Common myeloid progenitor, CD34-positive (primary cell): ENCODE data around the gene IL3.

Experiments used
- CTCF ChIA-PET: fragments of 350-600 bp; sonication (Branson Sonifier 250); formaldehyde crosslinking; loops from one replicate; lab custom pipeline; 2021; ENCODE audit warnings: antibody characterized with exemption; lab: Charles Lee
- POLR2A ChIA-PET: fragments of 350-600 bp; sonication (Branson Sonifier 250); formaldehyde crosslinking; loops from one replicate; lab custom pipeline; 2021; ENCODE audit warnings: antibody characterized with exemption; lab: Charles Lee
- DNase-seq, 3 donors: peaks; one replicate each; pipeline versions ENCODE4 v3.0.0 to v3.0.0-alpha.2; 2013
- H3K27ac ChIP-seq, 2 experiments: 1 replicate in 1 of 2; 2 replicates in 1 of 2; pipeline ENCODE4 v1.7.0; 2013; ENCODE audit warnings: inconsistent platforms in 2 of 2, low read length in 2 of 2, mild to moderate bottlenecking in 2 of 2, low read depth in 1 of 2, moderate library complexity in 1 of 2; ENCODE audit not compliant: severe bottlenecking in 2 of 2, insufficient read depth in 1 of 2, poor library complexity in 1 of 2
- H3K27me3 ChIP-seq, 5 experiments: replicated peaks in 2 of 5; 1 replicate in 3 of 5; 2 replicates in 2 of 5; pipeline versions ENCODE4 v1.6.1 to v1.7.0; 2013; ENCODE audit warnings: low read length in 4 of 5, mild to moderate bottlenecking in 2 of 5, moderate library complexity in 2 of 5, inconsistent platforms in 1 of 5; ENCODE audit not compliant: insufficient read depth in 5 of 5, control insufficient read depth in 4 of 5
- H3K36me3 ChIP-seq, 4 experiments: 1 replicate in 2 of 4; 2 replicates in 2 of 4; pipeline versions ENCODE4 v1.6.1 to v1.7.0; 2013; ENCODE audit warnings: low read length in 3 of 4, control low read depth in 1 of 4, mild to moderate bottlenecking in 1 of 4; ENCODE audit not compliant: control insufficient read depth in 4 of 4, insufficient read depth in 4 of 4
- H3K4me1 ChIP-seq, 4 experiments: 1 replicate in 3 of 4; 2 replicates in 1 of 4; pipeline versions ENCODE4 v1.6.1 to v1.7.1; 2013; ENCODE audit warnings: low read length in 3 of 4, mild to moderate bottlenecking in 3 of 4, control low read depth in 1 of 4, inconsistent platforms in 1 of 4, moderate library complexity in 1 of 4; ENCODE audit not compliant: control insufficient read depth in 4 of 4, insufficient read depth in 4 of 4; ENCODE audit errors: control extremely low read depth in 1 of 4
- H3K4me3 ChIP-seq, 7 experiments: 1 replicate in 4 of 7; 2 replicates in 3 of 7; pipeline versions ENCODE4 v1.5.1 to v1.7.0; 2013; ENCODE audit warnings: mild to moderate bottlenecking in 7 of 7, low read length in 6 of 7, moderate library complexity in 6 of 7, inconsistent platforms in 2 of 7, low read depth in 2 of 7, control low read depth in 1 of 7; ENCODE audit not compliant: insufficient read depth in 4 of 7, control insufficient read depth in 1 of 7; ENCODE audit errors: extremely low read depth in 1 of 7
- H3K9me3 ChIP-seq, 5 experiments: 1 replicate in 4 of 5; 2 replicates in 1 of 5; pipeline versions ENCODE4 v1.6.1 to v1.7.1; 2013; ENCODE audit warnings: low read length in 4 of 5, mild to moderate bottlenecking in 2 of 5, inconsistent platforms in 1 of 5, low read depth in 1 of 5, moderate library complexity in 1 of 5; ENCODE audit not compliant: control insufficient read depth in 4 of 5, insufficient read depth in 2 of 5; ENCODE audit errors: control extremely low read depth in 1 of 5
- WGBS: methylation state at CpG from one replicate; pipeline ENCODE4 v1.1.5; 2013; ENCODE audit not compliant: insufficient coverage; 5-methylcytosine and 5-hydroxymethylcytosine counted together

IL3 gene

DNA sequence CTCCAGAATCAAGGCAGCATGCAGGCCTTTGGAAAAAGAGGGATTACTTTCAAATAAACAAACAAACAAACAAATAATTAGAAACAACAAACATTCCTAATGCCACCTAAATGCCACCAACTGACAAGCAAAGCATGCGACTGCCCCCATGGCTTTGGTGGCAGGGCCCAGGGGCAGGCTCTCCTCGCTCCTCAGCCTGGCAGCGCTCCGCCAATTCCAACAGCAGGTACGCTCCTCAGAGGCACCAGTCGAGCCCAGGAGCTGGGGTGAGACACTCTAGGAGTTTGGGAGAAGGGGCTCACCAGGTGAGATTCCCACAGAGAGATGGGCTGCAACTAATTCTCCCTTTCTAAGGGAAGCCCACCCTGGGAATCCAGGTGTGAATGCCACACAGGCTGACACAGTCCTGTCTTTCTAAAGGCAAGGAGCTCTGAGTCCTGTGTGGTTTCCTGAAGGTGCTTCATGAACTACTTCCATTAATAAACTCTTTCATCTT, 41.0 kb downstream of the IL3 start:
- CTCF ChIA-PET, result interaction anchor here (1.4 to 1.8 kb wide), 5 partner anchors 9 to 36 kb away, joined by 3 to 6 read pairs (median 4); partner anchors contain the start of gene CSF2
- Histone ChIP-seq H3K4me1 (peaks cover 17 to 70% (median 48%) of the 10 kb centered on the region in 4 experiments), H3K36me3 (no peaks in the 10 kb centered on the region), H3K4me3 (no peak overlapping the region), H3K27ac (no peak overlapping the region), H3K9me3 (no peaks in the 10 kb centered on the region), H3K27me3 (peaks cover 0 to 11% (median 0%) of the 10 kb centered on the region in 5 experiments)
- no peak for DNase-seq
- 93% methylated on average over 3 of the region's 6 CpGs for WGBS
- POLR2A ChIA-PET, result no interaction called here

DNA sequence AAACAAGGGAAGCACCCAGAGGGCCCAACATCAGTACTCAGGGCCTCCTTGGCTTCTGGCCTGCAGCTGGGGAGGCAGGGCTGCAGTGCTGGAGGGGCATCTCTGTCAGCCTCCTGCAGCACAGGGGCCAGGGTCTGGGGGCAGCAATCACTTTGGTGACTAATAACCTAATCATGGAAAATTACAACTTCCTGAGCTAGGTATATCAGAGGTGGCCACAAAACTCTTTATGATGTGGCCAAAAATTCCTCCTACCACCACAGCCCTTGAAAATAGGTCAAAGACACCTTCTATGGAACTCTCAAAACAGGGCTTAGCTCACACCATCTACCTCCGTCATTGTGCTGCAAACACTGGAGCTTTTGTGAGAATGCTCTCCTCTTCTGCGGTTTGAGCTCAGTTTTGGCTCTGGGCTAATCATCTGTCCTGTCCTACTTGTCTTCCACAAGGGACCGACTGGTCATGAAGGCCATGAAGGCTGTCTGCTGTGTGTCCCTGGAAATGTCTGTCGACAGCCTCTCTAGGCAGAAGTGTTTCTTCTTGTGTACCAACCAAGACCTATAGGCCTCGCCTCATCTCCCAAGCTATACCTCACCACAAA, 41.7 kb downstream of the IL3 start:
- POLR2A ChIA-PET, result no interaction called here
- Histone ChIP-seq H3K27me3 (peaks cover 0 to 11% (median 0%) of the 10 kb centered on the region in 5 experiments), H3K9me3 (no peaks in the 10 kb centered on the region), H3K36me3 (no peaks in the 10 kb centered on the region), H3K4me1 (peaks cover 17 to 69% (median 48%) of the 10 kb centered on the region in 4 experiments), H3K27ac (no peak overlapping the region), H3K4me3 (no peak overlapping the region)
- CTCF ChIA-PET, result interaction anchor here (0.5 to 2.6 kb wide), 11 partner anchors 8 to 77 kb away, joined by 3 to 8 read pairs (median 4); partner anchors contain the start of gene CSF2
- peak in 2 of 3 donors; percentile 47 to 50 for DNase-seq
- WGBS, result 81% methylated on average over 3 of the region's 5 CpGs

DNA sequence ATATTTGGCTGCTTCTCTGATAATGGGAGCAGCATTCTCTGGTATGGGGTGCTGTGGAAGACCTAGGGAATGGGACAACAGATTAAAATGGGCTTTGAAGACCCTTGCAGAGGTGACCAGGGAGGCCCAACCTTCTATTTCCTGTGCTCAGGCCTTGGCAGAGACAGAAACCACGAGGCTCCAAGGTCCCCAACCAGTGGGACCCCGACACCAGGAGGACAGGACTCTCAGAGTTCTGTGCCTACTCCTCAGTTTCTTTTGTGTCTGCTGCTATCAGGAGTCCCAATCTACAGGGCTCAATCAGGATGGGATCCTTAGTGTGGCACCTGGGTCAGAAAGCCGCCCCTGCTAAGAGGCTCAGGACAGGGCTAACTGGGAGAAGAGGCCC, 42.5 kb downstream of the IL3 start:
- H3K27ac ChIP-seq, result no peak overlapping the region
- POLR2A ChIA-PET, result interaction anchor here (1.0 kb wide), 1 partner anchor 18 kb away, joined by 7 read pairs; no protein-coding TSS in a partner anchor
- peak overlapping the region in 1 of 7 experiments; percentile 41 for H3K4me3 ChIP-seq
- CTCF ChIA-PET, result interaction anchor here (1.0 to 2.6 kb wide), 7 partner anchors 8 to 38 kb away, joined by 3 to 8 read pairs (median 6); no protein-coding TSS in a partner anchor
- DNase-seq, result no peak
- WGBS, result 50% methylated on average over 3 of the region's 3 CpGs
- peaks cover 17 to 63% (median 42%) of the 10 kb centered on the region in 4 experiments for H3K4me1 ChIP-seq
- H3K36me3 ChIP-seq, result no peaks in the 10 kb centered on the region
- peaks cover 0 to 2% (median 0%) of the 10 kb centered on the region in 5 experiments for H3K9me3 ChIP-seq
- H3K27me3 ChIP-seq, result peaks cover 0 to 11% (median 0%) of the 10 kb centered on the region in 5 experiments

DNA sequence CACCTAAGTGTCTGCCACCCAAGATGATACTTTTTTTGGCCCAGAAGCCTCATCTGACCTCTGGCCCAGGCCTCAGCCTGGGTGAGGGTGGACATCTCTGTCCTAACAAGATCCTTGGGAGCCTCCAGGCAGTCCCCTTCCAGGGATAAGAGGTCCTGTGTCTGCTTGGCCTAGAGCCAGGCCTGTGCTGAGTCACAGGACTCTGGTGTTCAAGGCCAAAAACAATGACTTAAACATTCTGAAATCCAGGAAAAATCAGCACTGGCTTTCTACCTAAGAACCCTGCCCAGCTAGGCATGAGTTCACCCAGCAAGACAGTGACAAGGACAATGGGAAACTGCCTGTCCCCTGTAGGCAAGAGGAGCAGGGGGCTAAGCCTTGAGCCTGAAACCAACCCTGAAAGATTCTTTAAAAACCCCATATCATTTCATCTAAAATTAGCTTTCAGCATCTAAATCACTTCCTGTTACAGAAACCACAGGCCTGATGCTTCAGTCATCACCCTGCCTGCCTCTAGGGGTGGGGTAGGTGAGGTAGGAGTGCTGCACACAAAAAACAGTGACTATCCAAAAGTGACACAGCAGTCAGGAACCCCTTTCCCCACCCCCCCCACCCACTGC, 43.0 kb downstream of the IL3 start:
- ChIA-PET CTCF (interaction anchor here (0.9 to 2.6 kb wide), 6 partner anchors 9 to 32 kb away, joined by 3 to 8 read pairs (median 6); no protein-coding TSS in a partner anchor), POLR2A (interaction anchor here (1.0 kb wide), 1 partner anchor 19 kb away, joined by 7 read pairs; no protein-coding TSS in a partner anchor)
- Histone ChIP-seq H3K27ac (no peak overlapping the region), H3K9me3 (peaks cover 0 to 2% (median 0%) of the 10 kb centered on the region in 5 experiments), H3K36me3 (no peaks in the 10 kb centered on the region), H3K27me3 (peaks cover 0 to 11% (median 0%) of the 10 kb centered on the region in 5 experiments), H3K4me3 (peak overlapping the region in 2 of 7 experiments; percentile 32 to 41), H3K4me1 (peaks cover 17 to 58% (median 40%) of the 10 kb centered on the region in 4 experiments)
- peak; percentile 83 to 96 (median 95) for DNase-seq

DNA sequence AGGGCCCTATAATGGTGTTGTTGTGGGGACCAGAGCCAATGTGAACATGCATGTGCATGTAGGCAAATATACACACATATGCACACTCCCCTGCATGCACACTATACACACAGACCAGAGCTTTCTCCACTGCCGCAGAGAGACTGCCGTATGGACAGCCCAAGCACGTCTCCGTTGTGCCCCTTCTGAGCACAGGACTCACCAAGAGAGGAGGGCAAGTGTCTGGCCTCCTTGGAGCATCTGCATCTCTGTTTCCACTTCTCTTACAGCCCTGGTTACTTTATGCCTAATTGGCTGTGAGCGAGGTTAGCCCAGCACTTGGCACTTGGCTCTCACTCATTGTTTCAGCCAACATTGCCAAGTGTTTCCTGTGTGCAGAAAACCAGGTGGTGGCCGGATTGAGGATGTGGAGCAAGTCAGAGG, 43.5 kb downstream of the IL3 start:
- peaks cover 0 to 2% (median 0%) of the 10 kb centered on the region in 5 experiments for H3K9me3 ChIP-seq
- peak overlapping the region in 1 of 7 experiments; percentile 39 for H3K4me3 ChIP-seq
- H3K27ac ChIP-seq, result no peak overlapping the region
- 33% methylated on average over 5 of the region's 6 CpGs for WGBS
- H3K36me3 ChIP-seq, result no peaks in the 10 kb centered on the region
- CTCF ChIA-PET, result interaction anchor here (0.9 to 2.6 kb wide), 4 partner anchors 9 to 13 kb away, joined by 3 to 8 read pairs (median 4); no protein-coding TSS in a partner anchor
- H3K27me3 ChIP-seq, result peaks cover 0 to 11% (median 0%) of the 10 kb centered on the region in 5 experiments
- H3K4me1 ChIP-seq, result peaks cover 17 to 58% (median 40%) of the 10 kb centered on the region in 4 experiments
- peak in 1 of 3 donors; percentile 30 for DNase-seq
- POLR2A ChIA-PET, result interaction anchor here (1.0 kb wide), 1 partner anchor 20 kb away, joined by 7 read pairs; no protein-coding TSS in a partner anchor

DNA sequence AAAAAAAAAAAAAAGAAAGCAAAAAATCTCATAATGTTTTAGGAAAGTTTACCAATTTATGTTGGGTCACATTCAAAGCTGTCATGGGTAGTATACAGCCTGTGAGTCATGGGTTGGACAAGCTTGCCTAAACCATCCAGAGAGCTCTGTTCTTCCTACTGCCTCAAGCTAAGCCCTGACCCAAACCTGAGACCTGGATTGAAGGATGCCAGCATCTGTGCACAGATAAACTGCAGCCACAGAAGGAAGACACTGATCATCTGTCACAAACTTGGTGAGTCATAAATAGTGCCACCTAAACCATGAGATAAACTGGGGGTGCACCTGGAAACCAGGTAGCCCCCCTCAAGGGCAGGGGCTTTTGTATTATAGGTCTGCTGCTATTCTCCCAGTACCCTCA, 44.1 kb downstream of the IL3 start:
- DNase-seq, result peak in 2 of 3 donors; percentile 53 to 64
- H3K36me3 ChIP-seq, result no peaks in the 10 kb centered on the region
- CTCF ChIA-PET, result interaction anchor here (1.0 to 2.6 kb wide), 5 partner anchors 10 to 42 kb away, joined by 3 to 8 read pairs (median 5); no protein-coding TSS in a partner anchor
- no peak overlapping the region for H3K27ac ChIP-seq
- peaks cover 0 to 11% (median 0%) of the 10 kb centered on the region in 5 experiments for H3K27me3 ChIP-seq
- POLR2A ChIA-PET, result no interaction called here
- H3K9me3 ChIP-seq, result peaks cover 0 to 2% (median 0%) of the 10 kb centered on the region in 5 experiments
- H3K4me1 ChIP-seq, result peaks cover 14 to 52% (median 40%) of the 10 kb centered on the region in 4 experiments
- H3K4me3 ChIP-seq, result no peak overlapping the region
